ENCODE measurements around the gene ANK3. TPM values are rescaled to one million over a fixed set of nuclear protein-coding genes. Genes with fewer than 3 reads are reported as not detected.
A peak's percentile ranks its signal among the peaks of the same experiment; 100 is the strongest.

The ANK3 gene
- total RNA-seq, 2 donors from 2014 or later: 65.0 to 79.5 TPM

DNA sequence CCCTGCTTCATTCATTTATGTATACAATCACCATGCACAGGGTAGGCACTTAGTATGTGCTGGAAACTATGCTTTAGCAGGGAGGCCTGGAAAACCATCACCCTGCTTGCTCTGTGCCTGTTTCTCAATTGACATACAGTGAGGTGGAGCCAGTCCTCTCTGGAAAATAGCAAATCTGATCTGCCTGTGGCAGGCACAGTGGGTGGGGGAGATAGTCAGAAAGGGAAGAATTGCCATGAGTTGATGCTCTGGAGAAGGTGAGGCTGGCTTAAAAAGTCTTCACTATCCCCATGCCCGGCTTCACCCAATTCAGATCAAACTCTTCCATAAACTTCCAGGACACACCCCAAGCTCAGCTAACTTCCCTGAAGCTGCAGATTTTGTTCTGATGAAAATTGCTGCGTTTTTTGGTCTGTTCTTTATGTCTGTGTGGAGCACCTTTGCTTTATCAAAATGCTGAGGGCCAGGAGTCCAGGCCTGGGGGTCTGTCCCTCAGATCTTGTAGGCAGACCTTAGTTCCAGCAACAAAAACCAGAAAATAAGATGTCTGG is 84.8 kb downstream of the ANK3 start:
- TF ChIP-seq, protein P1, sequence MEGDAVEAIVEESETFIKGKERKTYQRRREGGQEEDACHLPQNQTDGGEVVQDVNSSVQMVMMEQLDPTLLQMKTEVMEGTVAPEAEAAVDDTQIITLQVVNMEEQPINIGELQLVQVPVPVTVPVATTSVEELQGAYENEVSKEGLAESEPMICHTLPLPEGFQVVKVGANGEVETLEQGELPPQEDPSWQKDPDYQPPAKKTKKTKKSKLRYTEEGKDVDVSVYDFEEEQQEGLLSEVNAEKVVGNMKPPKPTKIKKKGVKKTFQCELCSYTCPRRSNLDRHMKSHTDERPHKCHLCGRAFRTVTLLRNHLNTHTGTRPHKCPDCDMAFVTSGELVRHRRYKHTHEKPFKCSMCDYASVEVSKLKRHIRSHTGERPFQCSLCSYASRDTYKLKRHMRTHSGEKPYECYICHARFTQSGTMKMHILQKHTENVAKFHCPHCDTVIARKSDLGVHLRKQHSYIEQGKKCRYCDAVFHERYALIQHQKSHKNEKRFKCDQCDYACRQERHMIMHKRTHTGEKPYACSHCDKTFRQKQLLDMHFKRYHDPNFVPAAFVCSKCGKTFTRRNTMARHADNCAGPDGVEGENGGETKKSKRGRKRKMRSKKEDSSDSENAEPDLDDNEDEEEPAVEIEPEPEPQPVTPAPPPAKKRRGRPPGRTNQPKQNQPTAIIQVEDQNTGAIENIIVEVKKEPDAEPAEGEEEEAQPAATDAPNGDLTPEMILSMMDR (conservative IDR thresholded peaks at IDR 0.05): no peak
- Histone ChIP-seq H3K9ac (ENCODE audit: extremely low read depth, low read length, poor library complexity, severe bottlenecking) (no peak overlapping the region), H3K27me3 (ENCODE audit: control insufficient read depth, insufficient read depth, low read length, poor library complexity, severe bottlenecking) (no peaks in the 10 kb centered on the region), H3K27ac (ENCODE audit: low read depth, low read length) (no peak overlapping the region), H3K4me1 (ENCODE audit: control insufficient read depth, insufficient read depth, low read length) (peaks cover 9% of the 10 kb centered on the region), H3K36me3 (ENCODE audit: control insufficient read depth, insufficient read depth, low read length) (no peaks in the 10 kb centered on the region), H3K9me3 (ENCODE audit: control insufficient read depth, low read length) (no peaks in the 10 kb centered on the region), H3K4me3 (ENCODE audit: low read length) (no peak overlapping the region)
- 81% methylated on average over 2 of the region's 2 CpGs; no CpG with 5 or more reads in 1 of the 2 experiments for WGBS, 2 experiments (ENCODE audit: insufficient coverage in 1 of 2, insufficient read length in 1 of 2)
- Mint-ChIP-seq H3K27ac (no peak overlapping the region), H3K9me3 (no peaks in the 10 kb centered on the region), H3K36me3 (ENCODE audit: low read depth) (no peaks in the 10 kb centered on the region), H3K4me3 (no peak overlapping the region), H3K27me3 (ENCODE audit: insufficient read depth) (no peaks in the 10 kb centered on the region), H3K4me1 (peaks cover 21% of the 10 kb centered on the region)
- DNase-seq: peak; percentile 60

GRCh38 chr10:60303778-60304177 is 85.9 kb downstream of the ANK3 start:
- H3K9me3 ChIP-seq (ENCODE audit: control insufficient read depth, low read length): no peaks in the 10 kb centered on the region
- H3K27me3 ChIP-seq (ENCODE audit: control insufficient read depth, insufficient read depth, low read length, poor library complexity, severe bottlenecking): no peaks in the 10 kb centered on the region
- DNase-seq: no peak
- Mint-ChIP-seq H3K27ac (no peak overlapping the region), H3K4me1 (peaks cover 23% of the 10 kb centered on the region), H3K27me3 (ENCODE audit: insufficient read depth) (no peaks in the 10 kb centered on the region), H3K4me3 (no peak overlapping the region), H3K36me3 (ENCODE audit: low read depth) (no peaks in the 10 kb centered on the region), H3K9me3 (no peaks in the 10 kb centered on the region)
- WGBS, 2 experiments (ENCODE audit: insufficient coverage in 1 of 2, insufficient read length in 1 of 2): 98 to 100% methylated on average over 1 of the region's 1 CpG
- H3K9ac ChIP-seq (ENCODE audit: extremely low read depth, low read length, poor library complexity, severe bottlenecking): no peak overlapping the region
- peaks cover 10% of the 10 kb centered on the region for H3K4me1 ChIP-seq (ENCODE audit: control insufficient read depth, insufficient read depth, low read length)
- TF ChIP-seq, protein P1 (conservative IDR thresholded peaks at IDR 0.05): no peak
- H3K27ac ChIP-seq (ENCODE audit: low read depth, low read length): no peak overlapping the region
- H3K4me3 ChIP-seq (ENCODE audit: low read length): no peak overlapping the region
- no peaks in the 10 kb centered on the region for H3K36me3 ChIP-seq (ENCODE audit: control insufficient read depth, insufficient read depth, low read length)

DNA sequence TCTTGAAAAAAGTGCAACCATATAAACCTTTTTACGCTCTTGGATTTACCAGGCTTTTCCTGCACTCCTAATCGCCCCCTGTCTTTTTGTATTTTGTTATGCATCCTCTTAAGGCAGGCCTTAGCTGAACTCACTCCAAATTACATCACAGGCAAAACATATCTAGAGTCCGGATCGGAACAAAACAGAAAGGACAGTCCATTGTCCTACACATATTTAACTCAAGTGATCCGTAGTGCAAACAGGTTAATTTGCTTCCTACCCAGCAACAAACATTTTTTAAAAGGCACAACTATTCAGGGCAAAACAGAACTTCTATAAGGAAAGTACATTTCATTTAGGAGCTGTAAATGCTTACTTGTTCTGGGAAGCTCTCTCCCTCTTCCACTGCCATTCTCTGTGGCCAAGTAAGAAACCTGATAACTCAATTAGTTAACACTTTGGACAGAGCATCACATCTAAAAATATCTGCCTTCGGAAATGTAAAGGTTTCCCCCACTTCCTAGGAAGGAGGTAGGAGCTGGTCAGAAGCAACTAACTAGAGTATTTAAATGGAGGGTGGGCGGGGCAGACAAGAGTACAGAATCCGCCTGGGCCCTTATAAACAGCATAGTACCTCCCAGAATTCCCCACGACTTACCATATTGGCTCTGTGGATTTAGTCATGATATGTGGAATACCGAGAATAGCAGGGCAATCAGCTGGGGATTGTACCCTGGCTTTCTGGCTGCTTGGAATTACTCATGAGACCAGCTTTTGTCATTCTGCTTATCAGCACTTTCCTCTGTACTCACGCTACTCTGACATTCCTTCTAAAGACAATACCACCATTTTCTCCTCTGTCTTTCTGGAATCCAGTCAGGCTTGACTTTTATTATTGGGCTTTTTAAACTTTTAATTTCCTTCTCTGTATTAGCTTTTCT is 89.5 kb downstream of the ANK3 start:
- Mint-ChIP-seq H3K27ac (peak overlapping the region; percentile 27), H3K36me3 (ENCODE audit: low read depth) (no peaks in the 10 kb centered on the region), H3K9me3 (no peaks in the 10 kb centered on the region), H3K4me1 (peaks cover 19% of the 10 kb centered on the region), H3K27me3 (ENCODE audit: insufficient read depth) (no peaks in the 10 kb centered on the region), H3K4me3 (no peak overlapping the region)
- H3K27ac ChIP-seq (ENCODE audit: low read depth, low read length): no peak overlapping the region
- 66 to 70% methylated on average over 6 to 11 of the region's 11 CpGs for WGBS, 2 experiments (ENCODE audit: insufficient coverage in 1 of 2, insufficient read length in 1 of 2)
- peak; percentile 76 for DNase-seq
- no peaks in the 10 kb centered on the region for H3K9me3 ChIP-seq (ENCODE audit: control insufficient read depth, low read length)
- TF ChIP-seq, protein P1 (conservative IDR thresholded peaks at IDR 0.05): peak; percentile 24
- peak overlapping the region; percentile 17 for H3K9ac ChIP-seq (ENCODE audit: extremely low read depth, low read length, poor library complexity, severe bottlenecking)
- peak overlapping the region; percentile 64 for H3K4me3 ChIP-seq (ENCODE audit: low read length)
- H3K4me1 ChIP-seq (ENCODE audit: control insufficient read depth, insufficient read depth, low read length): peaks cover 6% of the 10 kb centered on the region
- no peaks in the 10 kb centered on the region for H3K27me3 ChIP-seq (ENCODE audit: control insufficient read depth, insufficient read depth, low read length, poor library complexity, severe bottlenecking)
- H3K36me3 ChIP-seq (ENCODE audit: control insufficient read depth, insufficient read depth, low read length): no peaks in the 10 kb centered on the region
